B cell (primary cell): ENCODE results near the gene ST8SIA1. TPM values are rescaled to one million over a fixed set of nuclear protein-coding genes. Genes with fewer than 3 reads are reported as not detected.

Source experiments
- ATAC-seq: fragments of 200-7000 bp; cut with Tn5 transposase; one replicate; pipeline ENCODE4 v1.10.0; 2021; ENCODE audit warnings: low read depth, mild to moderate bottlenecking, moderate number of reproducible peaks, moderate library complexity
- CTCF ChIA-PET: fragments of 350-600 bp; sonication (Branson Sonifier 250); formaldehyde crosslinking; loops from one replicate; lab custom pipeline; 2021; ENCODE audit warnings: antibody characterized with exemption, inconsistent platforms; lab: Charles Lee
- POLR2A ChIA-PET: fragments of 350-600 bp; sonication (Branson Sonifier 250); formaldehyde crosslinking; loops from one replicate; lab custom pipeline; 2021; ENCODE audit warnings: antibody characterized with exemption; lab: Charles Lee
- DNase-seq: peaks from one replicate; pipeline ENCODE4 v3.0.0; 2013
- H2AFZ ChIP-seq: 2 replicates; pipeline ENCODE4 v1.6.1; 2012; ENCODE audit warnings: mild to moderate bottlenecking, low read depth, low read length; ENCODE audit not compliant: insufficient read depth, poor library complexity, severe bottlenecking
- H3K27ac ChIP-seq, 2 donors: 1 replicate in 1 of 2; 2 replicates in 1 of 2; pipeline ENCODE4 v1.5.1; 2012 to 2013; ENCODE audit warnings: low read length in 2 of 2, mild to moderate bottlenecking in 2 of 2, moderate library complexity in 1 of 2
- H3K27me3 ChIP-seq, 4 experiments: fragments of 200-600 bp in 1 of 4; sonication (generic) in 1 of 4; replicated peaks in 1 of 4; 1 replicate in 2 of 4; 2 replicates in 2 of 4; pipeline versions ENCODE4 v1.6.1 to v1.7.0; 2013 to 2016; ENCODE audit warnings: low read length in 3 of 4, mild to moderate bottlenecking in 2 of 4, mixed read lengths in 1 of 4, moderate library complexity in 1 of 4; ENCODE audit not compliant: insufficient read depth in 4 of 4, control insufficient read depth in 3 of 4; ENCODE audit errors: control extremely low read depth in 1 of 4
- H3K36me3 ChIP-seq, 2 experiments: replicated peaks in 1 of 2; 1 replicate in 1 of 2; 2 replicates in 1 of 2; pipeline versions ENCODE4 v1.6.1 to v1.7.1; 2013; ENCODE audit warnings: low read length in 1 of 2; ENCODE audit not compliant: insufficient read depth in 2 of 2, control insufficient read depth in 1 of 2; ENCODE audit errors: control extremely low read depth in 1 of 2, extremely low read depth in 1 of 2
- H3K4me1 ChIP-seq, 2 donors: fragments of 200-600 bp in 1 of 2; sonication (generic) in 1 of 2; 1 replicate in 1 of 2; 2 replicates in 1 of 2; pipeline versions ENCODE4 v1.5.1 to v1.6.1; 2013 to 2017; ENCODE audit warnings: low read length in 2 of 2; ENCODE audit not compliant: control insufficient read depth in 2 of 2, insufficient read depth in 2 of 2
- H3K4me2 ChIP-seq: replicated peaks from 2 replicates; pipeline ENCODE3; 2012; ENCODE audit warnings: mild to moderate bottlenecking, low read depth, low read length; ENCODE audit not compliant: poor library complexity, severe bottlenecking
- H3K4me3 ChIP-seq, 5 experiments: fragments of 200-600 bp in 1 of 5; sonication (generic) in 1 of 5; 1 replicate in 3 of 5; 2 replicates in 2 of 5; pipeline versions ENCODE4 v1.5.1 to v1.7.0; 2011 to 2016; ENCODE audit warnings: low read length in 4 of 5, mild to moderate bottlenecking in 4 of 5, low read depth in 2 of 5, control low read depth in 1 of 5, moderate library complexity in 1 of 5; ENCODE audit not compliant: insufficient read depth in 1 of 5; ENCODE audit errors: control extremely low read depth in 1 of 5, extremely low read depth in 1 of 5
- H3K79me2 ChIP-seq: fragments of 200-600 bp; sonication (generic); one replicate; pipeline ENCODE4 v1.6.0; 2016; ENCODE audit warnings: low read length; ENCODE audit not compliant: control insufficient read depth, insufficient read depth
- H3K9ac ChIP-seq: fragments of 200-600 bp; sonication (generic); 2 replicates; pipeline ENCODE4 v1.6.1; 2017; ENCODE audit warnings: mild to moderate bottlenecking, low read length, moderate library complexity
- H3K9me3 ChIP-seq, 3 donors: one replicate each; pipeline versions ENCODE4 v1.6.1 to v1.7.1; 2013; ENCODE audit warnings: low read length in 2 of 3; ENCODE audit not compliant: control insufficient read depth in 2 of 3, insufficient read depth in 1 of 3; ENCODE audit errors: control extremely low read depth in 1 of 3
- H4K20me1 ChIP-seq: 2 replicates; pipeline ENCODE4 v1.6.0; 2012; ENCODE audit warnings: mild to moderate bottlenecking, low read length; ENCODE audit not compliant: insufficient read depth, control insufficient read depth, poor library complexity, severe bottlenecking
- H3K27ac Mint-ChIP-seq: one replicate; pipeline ENCODE4 v1.8.0; 2021; ENCODE audit warnings: mixed read lengths
- H3K27me3 Mint-ChIP-seq: one replicate; pipeline ENCODE4 v1.8.0; 2021; ENCODE audit warnings: mixed read lengths
- H3K4me1 Mint-ChIP-seq: one replicate; pipeline ENCODE4 v1.8.0; 2021; ENCODE audit warnings: mixed read lengths
- H3K4me3 Mint-ChIP-seq: one replicate; pipeline ENCODE4 v1.8.0; 2021; ENCODE audit warnings: mixed read lengths
- H3K9me3 Mint-ChIP-seq: one replicate; pipeline ENCODE4 v1.8.0; 2022; ENCODE audit warnings: mixed read lengths; ENCODE audit not compliant: insufficient read depth
- EZH2 ChIP-seq: IDR thresholded peaks from 2 replicates; pipeline ENCODE4 v1.6.1; 2012; ENCODE audit warnings: borderline replicate concordance, low read depth, mild to moderate bottlenecking, moderate library complexity, low read length; ENCODE audit not compliant: insufficient read depth, poor library complexity, severe bottlenecking
- WGBS: methylation state at CpG from one replicate; pipeline ENCODE4 v1.1.5; 2013; ENCODE audit warnings: missing lambda C conversion rate; ENCODE audit not compliant: insufficient coverage; 5-methylcytosine and 5-hydroxymethylcytosine counted together
- intact Hi-C: fragments of 100-400 bp; cut with micrococcal nuclease; formaldehyde crosslinking; loops from one replicate; pipeline ENCODE4 v1.10.0; 2022
- polyA plus RNA-seq: library from polyadenylated mRNA; depleted of rRNA; stranded (reverse); fragments of >200 nt; gene quantifications from 2 replicates; pipeline ENCODE4 v1.2.3, GENCODE V29; 2012
- total RNA-seq, 2 donors: library from RNA; stranded (reverse); fragments of 120-200 nt in 1 of 2; gene quantifications; 1 replicate in 1 of 2; 2 replicates in 1 of 2; pipeline versions ENCODE4 v1.2.3 to v1.2.4, GENCODE V29; 2013 to 2022
- TF ChIP-seq, protein P1 (sequence below): fragments of 200-600 bp; IDR thresholded peaks from one replicate; pipeline ENCODE4 v1.8.0; 2022; ENCODE audit warnings: antibody characterized with exemption, mild to moderate bottlenecking

Gene ST8SIA1
- total and polyA plus RNA-seq, 2 donors (not counting 1 experiment from before 2014, with no cell fraction given), result 0.02 to 0.04 TPM

DNA sequence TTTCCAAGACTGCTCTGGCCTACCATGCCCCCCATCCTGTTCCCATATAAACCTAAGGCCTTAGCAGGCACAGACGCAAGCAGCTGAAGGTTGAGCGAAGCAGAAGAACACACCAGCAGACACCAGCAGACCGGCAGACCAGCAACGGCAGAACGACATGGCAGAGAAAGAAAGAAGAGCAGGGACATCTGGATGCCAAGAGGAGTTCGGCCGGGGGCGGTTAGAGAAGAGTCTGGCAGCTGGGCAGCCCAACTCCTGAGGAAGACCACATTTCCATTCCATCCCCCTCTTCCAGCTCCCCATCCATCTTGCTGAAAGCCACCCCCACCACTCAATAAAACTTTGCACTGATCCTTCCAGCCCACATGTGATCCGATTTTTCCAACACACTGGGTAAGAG lies 5.2 kb upstream of the ST8SIA1 start:
- no peak overlapping the region for H3K4me3 ChIP-seq
- 100% methylated on average over 5 of the region's 9 CpGs for WGBS
- intact Hi-C loops, result no loop called here

DNA sequence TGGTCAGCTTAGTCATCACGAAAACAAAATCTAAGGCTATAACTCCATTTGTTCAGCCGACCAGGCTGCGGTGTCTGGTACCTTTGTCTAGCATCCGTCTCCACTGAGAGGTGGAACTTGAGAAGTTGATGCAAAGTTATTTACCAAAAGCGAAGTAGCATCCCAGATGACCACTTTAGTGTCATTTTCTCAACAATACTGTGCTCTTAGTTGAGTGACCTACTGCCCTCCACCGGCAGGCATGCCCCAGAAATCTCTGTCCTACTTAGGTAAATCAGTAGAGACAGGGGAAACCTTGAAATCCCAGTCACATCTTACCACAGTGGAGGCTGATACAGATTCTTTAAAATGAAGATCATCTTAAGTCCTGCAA lies 1.3 kb upstream of the ST8SIA1 start:
- H3K4me3 ChIP-seq, result peak overlapping the region in 1 of 5 experiments; percentile 64
- Mint-ChIP-seq H3K9me3 (no peaks in the 10 kb centered on the region), H3K27me3 (peaks cover 69% of the 10 kb centered on the region), H3K4me1 (peaks cover 21% of the 10 kb centered on the region), H3K4me3 (peak overlapping the region; percentile 86), H3K27ac (no peak overlapping the region)
- H3K79me2 ChIP-seq, result no peaks in the 10 kb centered on the region
- ChIA-PET CTCF (interaction anchor here (0.9 to 1.2 kb wide), 4 partner anchors 124 to 253 kb away, joined by 3 to 6 read pairs (median 4); no protein-coding TSS in a partner anchor), POLR2A (no interaction called here)
- H3K4me2 ChIP-seq, result peak overlapping the region; percentile 80
- H3K27me3 ChIP-seq, result peaks cover 0 to 44% (median 32%) of the 10 kb centered on the region in 4 experiments
- no peaks in the 10 kb centered on the region for H3K36me3 ChIP-seq
- ATAC-seq (no peak), DNase-seq (no peak)
- peaks cover 0 to 4% (median 0%) of the 10 kb centered on the region in 3 donors for H3K9me3 ChIP-seq
- peaks cover 17 to 22% of the 10 kb centered on the region in 2 donors for H3K4me1 ChIP-seq
- 0% methylated on average over 4 of the region's 6 CpGs for WGBS
- no peaks in the 10 kb centered on the region for H4K20me1 ChIP-seq
- H3K9ac ChIP-seq, result peak overlapping the region; percentile 65
- H2AFZ ChIP-seq, result peak overlapping the region; percentile 55
- intact Hi-C loops, result no loop called here
- H3K27ac ChIP-seq, result no peak overlapping the region
- TF ChIP-seq, protein P1, sequence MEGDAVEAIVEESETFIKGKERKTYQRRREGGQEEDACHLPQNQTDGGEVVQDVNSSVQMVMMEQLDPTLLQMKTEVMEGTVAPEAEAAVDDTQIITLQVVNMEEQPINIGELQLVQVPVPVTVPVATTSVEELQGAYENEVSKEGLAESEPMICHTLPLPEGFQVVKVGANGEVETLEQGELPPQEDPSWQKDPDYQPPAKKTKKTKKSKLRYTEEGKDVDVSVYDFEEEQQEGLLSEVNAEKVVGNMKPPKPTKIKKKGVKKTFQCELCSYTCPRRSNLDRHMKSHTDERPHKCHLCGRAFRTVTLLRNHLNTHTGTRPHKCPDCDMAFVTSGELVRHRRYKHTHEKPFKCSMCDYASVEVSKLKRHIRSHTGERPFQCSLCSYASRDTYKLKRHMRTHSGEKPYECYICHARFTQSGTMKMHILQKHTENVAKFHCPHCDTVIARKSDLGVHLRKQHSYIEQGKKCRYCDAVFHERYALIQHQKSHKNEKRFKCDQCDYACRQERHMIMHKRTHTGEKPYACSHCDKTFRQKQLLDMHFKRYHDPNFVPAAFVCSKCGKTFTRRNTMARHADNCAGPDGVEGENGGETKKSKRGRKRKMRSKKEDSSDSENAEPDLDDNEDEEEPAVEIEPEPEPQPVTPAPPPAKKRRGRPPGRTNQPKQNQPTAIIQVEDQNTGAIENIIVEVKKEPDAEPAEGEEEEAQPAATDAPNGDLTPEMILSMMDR, result no peak
- TF ChIP-seq EZH2, result no peak

More for the DNA sequence above, 5.2 kb upstream of the ST8SIA1 start:
- Mint-ChIP-seq H3K4me1 (peaks cover 12% of the 10 kb centered on the region), H3K9me3 (no peaks in the 10 kb centered on the region), H3K27ac (no peak overlapping the region), H3K27me3 (peaks cover 55% of the 10 kb centered on the region), H3K4me3 (no peak overlapping the region)
- POLR2A ChIA-PET, result no interaction called here
- ATAC-seq (no peak), DNase-seq (no peak)
- peaks cover 0 to 4% (median 0%) of the 10 kb centered on the region in 3 donors for H3K9me3 ChIP-seq
- H3K36me3 ChIP-seq, result no peaks in the 10 kb centered on the region
- peaks cover 0 to 23% (median 20%) of the 10 kb centered on the region in 4 experiments for H3K27me3 ChIP-seq
- H3K4me1 ChIP-seq, result peaks cover 8 to 12% of the 10 kb centered on the region in 2 donors
- no peaks in the 10 kb centered on the region for H3K79me2 ChIP-seq
- H3K4me2 ChIP-seq, result no peak overlapping the region
- TF ChIP-seq, protein P1, result no peak
- TF ChIP-seq EZH2, result no peak
- H3K9ac ChIP-seq, result no peak overlapping the region
- CTCF ChIA-PET, result no interaction called here
- no peaks in the 10 kb centered on the region for H4K20me1 ChIP-seq
- H3K27ac ChIP-seq, result no peak overlapping the region
- H2AFZ ChIP-seq, result no peak overlapping the region
